HG02798 (cell line): Measurements from ENCODE around the gene POU2F3.
A peak's percentile ranks its signal among the peaks of the same experiment; 100 is the strongest.
"Not testable (repeated sequence)": the region's sequence is repeated elsewhere in the genome, so short reads cannot be mapped to it uniquely, and the experiment has no call there.

Experiments used
- ATAC-seq: cut with Tn5 transposase; IDR thresholded peaks from one replicate; pipeline ENCODE4 v1.9.1; 2021; ENCODE audit warnings: mild to moderate bottlenecking; ENCODE audit not compliant: unreplicated experiment, poor library complexity

The POU2F3 gene

DNA sequence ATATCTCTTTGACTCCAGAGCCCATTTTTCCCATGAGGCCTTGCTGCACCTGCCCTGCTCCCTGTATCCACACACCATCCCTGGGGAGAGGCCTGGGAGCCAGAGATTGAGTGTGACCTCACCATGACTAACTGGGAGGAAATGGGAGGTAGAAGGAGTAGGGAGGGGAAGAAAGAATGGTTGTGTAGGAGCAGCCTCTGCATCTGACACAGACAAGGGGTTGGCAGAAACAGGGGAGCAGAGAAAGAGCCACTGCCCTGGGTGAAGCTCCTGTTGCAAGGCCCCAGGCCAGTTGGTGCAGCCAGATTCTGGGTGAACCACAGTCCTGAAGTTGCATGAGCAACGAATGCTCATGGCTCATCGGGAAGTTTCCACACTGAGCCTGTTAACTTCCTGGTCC lies 32.4 kb downstream of the POU2F3 start:
- no peak for ATAC-seq

DNA sequence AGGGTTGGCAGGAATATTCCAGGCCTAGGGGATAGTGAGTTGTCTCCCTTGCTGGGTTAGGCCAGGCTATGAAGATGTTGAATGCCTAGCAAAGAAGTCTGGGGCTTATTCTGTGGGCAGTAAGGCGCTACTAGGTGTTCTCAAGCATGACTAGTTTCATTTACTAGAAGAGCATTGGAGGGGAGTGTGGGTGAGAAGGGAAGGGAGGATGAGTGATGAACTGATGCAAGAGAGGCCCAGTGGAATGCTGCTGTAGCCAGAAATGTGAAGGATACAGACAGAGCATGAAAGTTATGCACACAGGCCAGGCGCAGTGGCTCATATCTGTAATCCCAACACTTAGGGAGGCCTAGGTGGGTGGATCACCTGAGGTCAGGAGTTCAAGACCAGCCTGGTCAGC lies 33.5 kb downstream of the POU2F3 start:
- ATAC-seq = no peak

DNA sequence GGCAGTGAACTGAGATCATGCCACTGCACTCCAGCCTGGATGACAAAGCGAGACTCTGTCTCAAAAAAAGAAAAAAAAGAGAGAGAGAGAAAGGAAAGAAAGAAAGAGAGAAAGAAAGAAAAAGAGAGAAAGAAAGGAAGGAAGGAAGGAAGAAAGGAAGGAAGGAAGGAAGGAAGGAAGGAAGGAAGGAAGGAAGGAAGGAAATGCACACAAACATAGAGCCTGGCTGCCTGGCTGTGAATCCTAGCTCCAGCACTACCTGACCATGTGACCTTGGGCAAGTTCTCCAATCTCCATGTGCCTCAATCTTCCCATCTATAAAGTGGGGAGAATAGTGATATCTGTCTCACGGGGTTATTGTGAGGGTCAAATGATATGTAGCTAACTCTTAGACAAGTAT lies 34.0 kb downstream of the POU2F3 start:
- ATAC-seq = not testable (repeated sequence)

DNA sequence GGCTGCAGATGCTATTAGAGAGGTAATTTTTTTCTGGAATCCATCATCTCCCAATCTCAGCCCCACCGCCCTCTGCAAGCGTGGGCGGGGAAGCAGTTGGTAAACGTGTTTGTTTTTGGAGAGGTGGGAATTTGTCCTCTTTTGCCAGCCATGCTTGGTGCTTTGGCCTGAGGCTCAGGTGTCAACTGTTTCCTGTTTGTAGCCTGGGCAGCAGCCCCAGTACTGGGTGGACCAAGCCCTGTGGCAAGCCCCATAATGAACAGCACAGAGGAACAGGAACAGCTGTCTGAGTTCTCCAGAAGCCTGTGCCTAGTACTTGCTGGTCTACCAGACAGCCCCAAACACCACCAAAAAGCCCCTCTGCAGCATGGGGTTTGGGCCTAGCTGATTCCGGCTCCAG lies 39.6 kb downstream of the POU2F3 start:
- ATAC-seq = no peak

DNA sequence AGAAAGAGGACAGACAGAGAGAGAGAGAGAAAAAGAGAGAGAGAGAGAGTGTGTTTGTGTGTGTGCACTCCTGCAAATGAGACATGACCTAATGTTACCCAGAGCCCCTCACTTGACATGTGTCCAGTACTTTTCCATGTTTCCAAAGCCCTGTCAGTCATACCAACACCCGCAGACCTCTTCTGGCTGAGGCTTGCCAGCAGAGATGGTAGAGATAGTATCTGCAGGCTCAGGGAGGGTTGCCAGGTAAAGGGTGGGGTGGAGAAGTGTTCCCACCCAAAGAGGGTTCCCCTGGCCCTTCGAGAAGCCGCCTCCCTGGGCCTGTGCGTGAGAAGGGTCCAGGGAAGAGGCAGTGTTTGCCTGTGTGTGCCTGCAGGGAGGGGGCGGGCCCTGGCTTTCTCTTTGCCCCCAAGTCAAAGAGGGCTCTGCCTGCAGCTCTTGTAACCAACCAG lies 40.7 kb downstream of the POU2F3 start:
- ATAC-seq = no peak

DNA sequence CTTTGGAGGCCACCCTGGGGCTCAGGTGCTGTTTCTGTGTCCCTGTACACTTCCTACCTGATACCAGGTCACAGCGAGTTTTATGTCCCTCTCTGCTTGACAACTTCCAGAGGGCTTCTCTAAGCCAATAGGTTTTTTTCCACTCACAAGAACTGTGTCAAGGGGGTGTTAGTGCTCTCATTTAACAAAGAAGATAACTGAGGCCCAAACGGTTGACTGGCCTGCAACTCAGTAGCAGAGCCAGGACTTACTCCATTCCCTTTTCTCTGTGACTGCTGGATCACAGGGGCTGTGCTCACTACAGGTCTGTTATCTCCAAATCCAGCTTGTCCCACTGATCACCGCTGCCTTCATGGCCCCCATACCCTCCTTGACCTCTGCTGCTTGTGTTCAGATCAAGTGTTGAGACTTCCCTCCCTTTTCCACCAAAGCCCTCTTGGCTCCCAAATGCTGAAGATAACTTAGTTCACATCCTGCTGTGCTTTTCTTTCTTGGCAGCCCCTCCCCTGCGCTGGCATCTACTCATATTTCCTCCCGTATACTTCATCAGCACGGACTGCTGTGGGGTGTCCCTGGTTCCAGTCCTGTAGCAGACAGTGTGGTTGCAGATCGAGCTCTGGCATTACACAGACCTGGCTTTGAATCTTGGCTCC lies 41.3 kb downstream of the POU2F3 start:
- no peak for ATAC-seq

DNA sequence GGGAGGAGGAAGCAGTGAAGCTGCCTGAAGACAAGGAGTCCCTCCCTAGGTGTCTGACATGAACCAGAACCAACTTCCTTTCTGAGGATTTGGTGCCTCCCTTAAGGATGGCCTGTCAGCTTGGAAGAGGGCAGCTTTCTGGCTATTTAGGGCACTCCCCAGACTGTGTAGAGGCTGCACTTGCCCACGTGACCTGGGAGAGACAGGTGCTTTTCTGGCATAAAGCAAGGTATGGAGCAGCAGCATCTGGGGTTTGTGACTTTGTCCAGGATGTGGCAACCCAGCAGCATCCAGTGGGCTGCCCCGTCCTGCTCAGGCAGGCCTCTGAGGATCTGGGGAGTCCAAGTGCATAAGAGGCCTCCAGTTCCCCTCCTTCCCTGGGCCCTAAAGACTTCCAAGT lies 43.2 kb downstream of the POU2F3 start:
- ATAC-seq = no peak

DNA sequence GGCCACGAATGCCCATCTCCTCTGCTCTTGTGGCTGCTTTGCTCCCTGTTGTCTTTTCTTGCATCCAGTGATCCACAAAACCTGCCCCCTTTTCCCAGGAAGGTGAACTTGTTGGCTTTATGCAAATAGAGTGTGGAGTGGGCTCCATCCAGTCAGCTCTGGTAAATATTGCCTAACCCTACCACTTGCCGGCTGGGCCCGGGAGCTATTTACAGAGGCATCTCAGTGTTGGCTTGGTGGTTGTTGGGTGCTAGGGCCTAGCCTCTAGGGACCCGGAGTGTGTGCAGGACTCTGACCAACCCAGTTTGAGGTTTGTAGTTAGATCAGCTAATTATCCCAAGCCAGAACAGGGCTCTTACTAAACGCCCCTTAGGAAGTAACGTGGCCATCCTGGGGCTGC lies 44.3 kb downstream of the POU2F3 start:
- no peak for ATAC-seq

DNA sequence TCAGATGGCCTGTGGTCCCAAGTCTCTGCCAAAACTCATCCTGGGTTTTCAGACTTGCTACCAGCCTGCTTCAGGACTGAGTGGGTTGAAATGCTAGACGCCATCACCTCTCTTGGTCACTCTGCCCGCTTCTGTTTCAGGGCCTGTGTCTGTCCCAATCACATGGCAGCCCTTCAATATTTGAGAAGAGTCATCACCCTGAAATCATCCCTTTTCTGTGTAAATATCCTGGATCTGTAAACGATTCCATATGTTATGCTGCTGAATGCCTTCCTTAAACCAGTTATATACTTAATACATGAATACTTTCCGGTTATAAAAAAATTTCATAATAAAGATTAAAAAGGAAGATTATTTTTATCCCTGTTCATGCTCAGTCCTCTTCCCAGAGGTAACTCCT lies 45.3 kb downstream of the POU2F3 start:
- no peak for ATAC-seq

DNA sequence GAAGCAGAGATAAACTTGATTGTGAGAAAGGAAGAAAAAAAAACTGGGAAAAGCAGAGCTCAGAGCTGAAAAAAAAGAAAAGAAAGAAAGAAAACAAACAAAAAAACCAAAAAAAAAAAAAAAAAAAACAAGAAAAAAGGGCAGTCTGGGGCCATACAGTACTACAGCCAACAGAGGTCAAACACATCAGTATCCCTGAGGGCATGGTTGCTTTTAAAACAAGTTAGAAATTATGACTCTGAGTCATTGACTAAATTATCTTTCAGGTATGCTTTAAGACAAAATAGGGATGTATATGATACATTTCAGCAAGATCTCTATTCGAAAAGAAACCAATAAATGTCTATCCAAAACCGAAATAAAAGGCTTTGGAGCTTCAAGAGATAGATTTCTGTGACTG lies 48.1 kb downstream of the POU2F3 start:
- no peak for ATAC-seq

DNA sequence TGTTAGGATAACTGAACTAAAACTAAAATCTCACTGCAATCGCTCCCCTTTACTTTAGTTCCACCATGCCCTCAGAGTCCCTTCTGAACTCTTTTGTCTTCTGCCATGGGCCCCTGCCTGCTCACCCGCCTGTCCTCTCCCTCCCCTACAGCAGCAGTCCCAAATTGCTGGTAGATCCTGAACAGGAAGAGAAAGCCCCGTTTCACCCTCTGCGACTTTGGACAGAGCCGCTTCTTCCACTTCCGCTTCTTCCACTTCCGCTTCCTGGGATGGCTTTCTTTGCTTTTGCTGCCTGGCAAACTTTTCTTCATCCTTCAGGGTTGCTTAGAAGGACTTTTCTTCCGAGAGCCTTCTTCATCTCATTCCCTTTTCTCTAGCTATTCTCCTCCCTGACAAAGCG lies 49.5 kb downstream of the POU2F3 start:
- no peak for ATAC-seq

DNA sequence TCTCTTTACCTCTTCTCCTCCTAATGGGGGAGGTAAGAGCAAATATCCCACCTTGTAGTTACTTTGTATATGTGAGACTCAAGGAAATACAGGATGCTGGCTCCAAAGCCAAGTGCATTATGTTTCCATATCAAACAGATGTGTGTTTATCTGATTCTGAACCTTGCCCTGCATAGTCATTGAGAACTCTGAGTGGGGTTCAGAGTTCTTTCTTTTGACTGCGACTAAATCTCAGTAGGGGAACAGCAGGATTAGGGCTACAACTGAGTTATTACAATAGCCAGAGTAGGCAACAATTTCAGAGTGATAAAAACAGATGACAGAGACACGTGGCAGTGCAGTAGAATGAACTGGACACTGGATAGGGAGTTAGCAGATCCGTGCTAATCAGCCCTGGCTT lies 51.0 kb downstream of the POU2F3 start:
- no peak for ATAC-seq

DNA sequence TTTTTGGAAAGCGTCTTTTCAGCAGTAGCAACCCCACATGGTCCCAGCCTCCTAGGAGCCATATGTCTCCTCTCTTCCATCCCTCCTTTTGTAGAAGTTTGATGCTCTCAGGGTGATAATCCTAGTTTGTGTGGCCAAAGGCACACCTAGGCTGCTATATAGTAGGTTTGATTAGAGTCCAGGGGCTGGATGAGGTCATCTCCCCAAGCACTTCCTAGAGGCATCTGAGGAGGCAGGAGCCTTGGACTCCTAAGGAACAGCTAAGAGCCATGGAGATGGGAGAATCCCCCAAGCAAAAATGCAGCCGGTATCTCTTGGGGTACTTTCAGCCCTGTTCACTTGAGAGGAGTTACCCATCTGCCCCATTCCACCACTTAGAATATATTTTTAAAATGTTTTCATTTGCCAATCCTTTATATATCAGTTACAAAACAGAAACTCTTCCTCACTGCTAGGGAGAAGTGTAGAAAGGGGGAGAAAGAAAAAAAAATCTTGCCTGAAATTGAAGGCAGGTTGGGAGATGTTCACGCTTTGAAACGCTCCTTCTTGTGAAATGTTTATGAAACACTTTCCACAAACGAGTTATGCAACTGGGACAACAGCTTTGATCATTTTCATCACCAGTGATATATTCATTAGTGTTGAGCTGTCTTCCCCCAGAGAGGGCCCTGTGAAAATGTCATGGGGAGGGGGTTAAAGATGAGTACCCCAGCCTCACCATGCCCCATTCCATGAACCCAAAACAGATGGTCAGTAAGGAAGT lies 53.3 kb downstream of the POU2F3 start:
- no peak for ATAC-seq

DNA sequence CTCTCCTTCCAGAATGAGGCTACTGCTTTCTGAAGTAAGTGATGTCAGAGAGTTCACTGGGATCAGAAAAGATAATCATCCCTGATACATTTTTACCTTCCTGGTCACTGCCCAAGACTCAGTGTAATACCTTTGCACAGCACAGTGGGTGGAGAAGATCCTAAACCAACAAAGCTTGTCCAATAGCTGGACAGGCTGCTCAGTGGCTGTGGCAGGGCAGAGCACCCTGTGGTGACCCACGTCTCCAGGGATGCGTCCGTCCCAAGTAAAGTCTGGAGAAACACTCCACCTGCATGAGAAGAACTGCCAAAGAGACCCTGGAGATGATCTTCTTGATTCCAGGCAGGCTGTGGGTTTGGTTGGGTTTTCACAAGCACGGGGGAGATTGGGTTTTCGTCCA lies 54.2 kb downstream of the POU2F3 start:
- ATAC-seq = no peak

DNA sequence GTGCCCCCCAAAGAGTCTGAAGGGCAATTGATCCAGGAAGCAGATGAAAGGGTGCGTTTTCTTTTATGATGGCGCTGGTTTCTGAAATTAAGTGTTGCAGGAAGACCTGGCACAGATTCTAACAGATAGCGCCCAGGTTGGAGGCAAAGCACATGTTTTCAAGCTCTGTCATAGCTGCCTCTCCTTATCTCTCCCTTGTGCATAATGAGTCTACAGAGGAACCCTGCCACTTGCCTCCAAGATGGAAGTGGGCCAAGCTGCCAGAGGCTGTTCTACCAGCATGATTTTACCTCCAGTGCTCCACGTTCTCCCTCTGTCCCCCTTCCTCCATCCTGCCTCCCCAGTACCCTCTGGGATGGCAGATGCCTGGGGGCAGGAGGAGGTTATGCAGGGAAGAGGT lies 55.2 kb downstream of the POU2F3 start:
- ATAC-seq = no peak

DNA sequence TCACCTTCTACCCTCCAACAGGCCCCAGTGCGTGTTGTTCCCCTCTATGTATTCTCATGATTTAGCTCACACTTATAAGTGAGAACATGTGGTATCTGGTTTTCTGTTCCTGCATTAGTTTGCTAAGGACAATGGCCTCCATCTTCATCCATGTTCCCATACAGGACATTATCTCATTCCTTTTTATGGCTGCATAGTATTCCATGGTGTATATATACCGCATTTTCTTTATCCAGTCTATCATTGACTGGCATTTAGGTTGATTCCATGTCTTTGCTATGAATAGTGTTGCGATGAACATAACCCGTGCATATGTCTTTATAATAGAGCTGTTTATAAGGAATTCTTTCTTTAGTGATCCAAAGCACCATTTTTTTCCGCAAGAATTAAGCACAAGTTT lies 56.6 kb downstream of the POU2F3 start:
- no peak for ATAC-seq

DNA sequence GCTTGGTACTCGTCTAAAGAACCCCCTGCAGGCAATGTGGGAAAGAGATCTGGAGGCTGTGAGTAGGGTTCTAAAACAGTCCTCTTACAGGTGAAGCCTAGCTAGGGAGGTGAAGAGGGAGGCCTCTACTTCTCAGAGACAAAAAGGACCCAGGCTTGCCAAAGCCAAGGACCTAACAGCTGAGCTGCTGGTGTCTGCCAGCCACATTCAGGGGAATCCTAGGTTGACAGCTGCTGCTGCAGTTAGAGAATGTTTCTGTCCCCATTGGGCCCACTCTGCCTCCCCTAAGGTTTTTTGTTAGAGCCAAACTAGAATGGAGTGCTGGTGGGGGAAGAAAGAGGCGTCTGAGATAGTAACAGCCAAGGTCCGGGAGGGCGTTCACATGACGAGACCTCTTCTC lies 58.5 kb downstream of the POU2F3 start:
- no peak for ATAC-seq

DNA sequence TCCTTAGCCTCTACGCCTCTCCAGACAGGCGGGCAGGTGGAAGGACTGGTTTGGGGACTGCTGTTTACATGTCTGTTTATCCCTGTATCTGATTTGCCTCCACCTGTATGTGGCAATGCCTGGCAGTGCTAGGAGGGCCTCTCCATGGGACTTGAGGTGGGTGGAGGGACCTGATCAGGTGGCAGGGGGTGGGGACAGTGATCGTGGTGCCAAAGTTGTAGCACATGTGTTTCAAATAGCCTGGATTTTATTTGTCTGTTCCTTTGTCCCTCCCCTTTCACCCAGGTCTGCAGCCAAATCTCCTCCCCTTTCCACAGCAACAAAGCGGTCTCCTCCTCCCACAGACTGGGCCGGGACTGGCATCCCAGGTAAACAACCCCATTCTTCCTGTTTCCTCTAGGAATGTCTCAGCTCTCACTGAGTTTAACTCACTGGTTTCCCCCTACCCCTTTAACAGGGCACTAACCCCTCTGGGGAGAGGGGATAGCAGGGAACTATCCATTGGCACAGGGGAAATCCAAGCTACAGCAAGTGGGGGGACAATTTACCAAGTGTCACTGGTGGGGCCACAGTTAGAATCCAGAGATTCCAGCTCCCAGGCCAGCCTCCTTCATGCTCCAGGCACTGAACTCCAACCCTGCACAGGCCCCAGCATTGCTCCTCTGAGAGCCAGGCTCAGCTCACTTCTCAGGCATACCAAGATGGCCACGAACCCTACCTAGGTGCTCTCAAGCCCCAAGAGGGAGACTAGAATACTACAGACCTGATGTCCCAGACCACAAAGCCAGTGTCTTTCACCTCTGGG lies 62.3 kb downstream of the POU2F3 start:
- ATAC-seq = no peak

DNA sequence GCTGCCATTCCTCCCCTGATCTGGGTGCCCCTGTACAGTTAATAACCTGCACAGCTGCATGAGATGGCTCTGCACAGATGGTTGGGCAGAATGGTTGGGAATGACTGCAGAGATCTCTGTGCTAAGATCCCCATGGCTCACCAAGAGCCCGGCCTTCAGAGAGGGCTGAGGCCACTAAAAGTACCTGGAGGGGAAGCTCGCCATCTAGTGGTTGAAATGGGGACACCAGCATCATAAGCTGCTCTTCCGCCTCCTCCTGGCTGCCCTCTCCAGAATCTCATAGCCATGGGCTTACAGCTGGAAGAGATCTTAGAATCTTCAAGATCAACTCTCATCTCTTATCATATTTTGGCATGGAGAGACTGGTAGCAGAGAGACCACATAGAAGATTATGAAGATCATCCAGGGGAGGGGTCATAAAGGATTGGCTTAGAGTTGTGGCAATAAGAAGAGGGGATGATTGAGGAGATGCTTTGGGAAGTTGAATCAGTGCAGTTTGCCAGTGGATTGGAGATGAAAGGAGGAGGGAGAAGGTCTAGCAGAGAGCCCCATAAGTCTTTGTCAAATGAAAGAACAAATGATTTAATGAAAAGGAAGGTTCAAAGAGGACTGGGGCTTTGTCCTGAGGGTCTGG lies 63.2 kb downstream of the POU2F3 start:
- peak; percentile 81 for ATAC-seq

DNA sequence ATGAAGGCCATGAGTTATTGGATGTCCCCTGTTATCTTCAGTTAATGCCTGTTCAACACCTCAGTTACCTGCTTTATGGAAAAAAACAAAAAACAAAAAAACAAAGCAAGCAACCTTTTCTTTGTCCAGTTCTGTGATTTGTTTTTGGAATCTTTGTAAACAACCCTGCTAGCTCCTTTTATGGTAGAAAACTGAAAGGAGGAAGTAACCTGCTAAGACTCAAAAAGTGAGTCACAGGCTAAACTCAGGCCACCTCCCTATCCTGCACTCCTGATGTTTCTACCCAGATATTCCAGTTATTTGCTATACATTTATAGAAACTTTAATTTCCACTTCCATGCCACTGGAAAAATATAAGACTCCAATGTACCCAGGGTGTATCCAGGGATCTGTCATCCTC lies 64.6 kb downstream of the POU2F3 start:
- no peak for ATAC-seq

DNA sequence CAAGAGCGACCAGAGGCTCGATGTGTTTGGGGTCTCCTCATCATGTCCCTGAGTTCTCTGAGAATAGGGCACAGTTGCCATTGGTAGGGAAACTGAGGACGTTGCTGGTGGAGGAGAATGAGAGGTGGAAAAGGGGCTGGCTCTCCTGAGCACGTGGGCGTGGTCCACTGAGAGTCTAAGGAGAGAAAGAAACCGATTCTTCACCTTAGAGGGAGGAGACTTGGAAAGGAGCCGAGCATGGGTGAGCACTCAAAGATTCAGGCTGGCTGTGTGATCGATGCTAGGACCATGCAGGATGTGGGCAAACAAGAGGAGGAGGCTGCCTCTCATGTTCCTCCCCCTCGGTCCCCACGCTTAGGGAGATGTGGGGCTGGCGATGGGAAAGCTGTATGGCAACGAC lies 65.3 kb downstream of the POU2F3 start:
- ATAC-seq = no peak
